ENCODE results near the gene SEC31A.

SEC31A gene

GRCh38 chr4:82909326-82909725 lies 18.4 kb upstream of the SEC31A start:
- no peak for TF ChIP-seq CTCF (IDR thresholded peaks at IDR 0.05; ENCODE audit: poor library complexity, severe bottlenecking)
- peaks cover 28% of the 10 kb centered on the region for H3K36me3 ChIP-seq (ENCODE audit: low read depth)
- no peak overlapping the region for H3K27ac ChIP-seq (ENCODE audit: poor library complexity, severe bottlenecking)
- peaks cover 11% of the 10 kb centered on the region for H3K4me1 ChIP-seq (ENCODE audit: insufficient read depth, poor library complexity, severe bottlenecking)
- no peak overlapping the region for H3K4me3 ChIP-seq (ENCODE audit: severe bottlenecking)
- H3K27me3 ChIP-seq (ENCODE audit: insufficient read depth, poor library complexity, severe bottlenecking), result no peaks in the 10 kb centered on the region
- H3K9me3 ChIP-seq (ENCODE audit: severe bottlenecking), result no peaks in the 10 kb centered on the region
- ATAC-seq (ENCODE audit: low read depth) (no peak), DNase-seq (ENCODE audit: low spot score) (no peak)

- Histone ChIP-seq H3K4me3 (ENCODE audit: severe bottlenecking) (no peak overlapping the region), H3K36me3 (ENCODE audit: low read depth) (peaks cover 28% of the 10 kb centered on the region), H3K27ac (ENCODE audit: poor library complexity, severe bottlenecking) (no peak overlapping the region), H3K9me3 (ENCODE audit: severe bottlenecking) (no peaks in the 10 kb centered on the region), H3K4me1 (ENCODE audit: insufficient read depth, poor library complexity, severe bottlenecking) (peaks cover 11% of the 10 kb centered on the region), H3K27me3 (ENCODE audit: insufficient read depth, poor library complexity, severe bottlenecking) (no peaks in the 10 kb centered on the region)
- DNase-seq (ENCODE audit: low spot score) (no peak), ATAC-seq (ENCODE audit: low read depth) (no peak)
- no peak for TF ChIP-seq CTCF (IDR thresholded peaks at IDR 0.05; ENCODE audit: poor library complexity, severe bottlenecking)
These were observed 15.5 kb upstream of the SEC31A start for GRCh38 chr4:82906469-82906868.

GRCh38 chr4:82905205-82905604 lies 14.3 kb upstream of the SEC31A start:
- Histone ChIP-seq H3K27me3 (ENCODE audit: insufficient read depth, poor library complexity, severe bottlenecking) (no peaks in the 10 kb centered on the region), H3K9me3 (ENCODE audit: severe bottlenecking) (no peaks in the 10 kb centered on the region), H3K27ac (ENCODE audit: poor library complexity, severe bottlenecking) (no peak overlapping the region), H3K4me1 (ENCODE audit: insufficient read depth, poor library complexity, severe bottlenecking) (peaks cover 11% of the 10 kb centered on the region), H3K36me3 (ENCODE audit: low read depth) (peaks cover 28% of the 10 kb centered on the region), H3K4me3 (ENCODE audit: severe bottlenecking) (no peak overlapping the region)
- ATAC-seq (ENCODE audit: low read depth) (peak; percentile 13; the same call in 1 of the 3 replicates), DNase-seq (ENCODE audit: low spot score) (no peak)
- no peak for TF ChIP-seq CTCF (IDR thresholded peaks at IDR 0.05; ENCODE audit: poor library complexity, severe bottlenecking)

GRCh38 chr4:82903737-82904136 lies 12.8 kb upstream of the SEC31A start:
- Histone ChIP-seq H3K9me3 (ENCODE audit: severe bottlenecking) (no peaks in the 10 kb centered on the region), H3K27me3 (ENCODE audit: insufficient read depth, poor library complexity, severe bottlenecking) (no peaks in the 10 kb centered on the region), H3K4me1 (ENCODE audit: insufficient read depth, poor library complexity, severe bottlenecking) (peaks cover 11% of the 10 kb centered on the region), H3K36me3 (ENCODE audit: low read depth) (peaks cover 31% of the 10 kb centered on the region), H3K4me3 (ENCODE audit: severe bottlenecking) (no peak overlapping the region), H3K27ac (ENCODE audit: poor library complexity, severe bottlenecking) (no peak overlapping the region)
- ATAC-seq (ENCODE audit: low read depth) (no peak), DNase-seq (ENCODE audit: low spot score) (no peak)
- no peak for TF ChIP-seq CTCF (IDR thresholded peaks at IDR 0.05; ENCODE audit: poor library complexity, severe bottlenecking)

GRCh38 chr4:82901183-82901718 lies 10.3 kb upstream of the SEC31A start:
- no peaks in the 10 kb centered on the region for H3K9me3 ChIP-seq (ENCODE audit: severe bottlenecking)
- H3K27ac ChIP-seq (ENCODE audit: poor library complexity, severe bottlenecking), result peak overlapping the region; percentile 90
- peaks cover 36% of the 10 kb centered on the region for H3K36me3 ChIP-seq (ENCODE audit: low read depth)
- H3K27me3 ChIP-seq (ENCODE audit: insufficient read depth, poor library complexity, severe bottlenecking), result no peaks in the 10 kb centered on the region
- DNase-seq (ENCODE audit: low spot score) (no peak), ATAC-seq (ENCODE audit: low read depth) (no peak; the same call in 2 of the 3 replicates)
- TF ChIP-seq CTCF (IDR thresholded peaks at IDR 0.05; ENCODE audit: poor library complexity, severe bottlenecking), result no peak
- H3K4me3 ChIP-seq (ENCODE audit: severe bottlenecking), result peak overlapping the region; percentile 83
- peaks cover 21% of the 10 kb centered on the region for H3K4me1 ChIP-seq (ENCODE audit: insufficient read depth, poor library complexity, severe bottlenecking)

All from RWPE2 (cell line).